Right lobe of liver (tissue), 4 donors: ENCODE data around the gene HECTD1.

ENCODE experiments used
- CTCF ChIP-seq, 4 donors: fragments of 200-600 bp in 3 of 4; fragments of 450-650 bp in 1 of 4; IDR thresholded peaks; one replicate each; pipeline versions ENCODE4 v1.5.1 to v1.8.0; 2016 to 2022; ENCODE audit warnings: antibody characterized with exemption in 4 of 4, mild to moderate bottlenecking in 2 of 4
- POLR2A ChIP-seq: fragments of 450-650 bp; IDR thresholded peaks from one replicate; pipeline ENCODE4 v1.6.1; 2017; ENCODE audit warnings: antibody characterized with exemption, mild to moderate bottlenecking
- donor health status: DM: no; HTN: no; CAD: no.
- donor health status: DM: no; HTN: no; CAD: no.
- donor health status: DM: no; HTN: yes; CAD: no.

GRCh38 chr14:31170411-31170810 is 37.2 kb downstream of the HECTD1 start:
- no peak for TF ChIP-seq CTCF (IDR thresholded peaks at IDR 0.05)
- TF ChIP-seq POLR2A = no peak
